IPS DF 6.9 (cell line): Measurements from ENCODE around the gene MCC.

Experiments
- DNase-seq: peaks from one replicate; pipeline ENCODE4 v3.0.0-alpha.2; 2013; ENCODE audit warnings: low read depth, low spot score
- H3K27ac ChIP-seq: one replicate; pipeline ENCODE4 v1.5.1; 2013; ENCODE audit warnings: low read length, control low read depth
- H3K27me3 ChIP-seq: 2 replicates; pipeline ENCODE4 v1.6.1; 2013; ENCODE audit warnings: mild to moderate bottlenecking, low read length; ENCODE audit not compliant: control insufficient read depth, insufficient read depth
- H3K36me3 ChIP-seq: 2 replicates; pipeline ENCODE4 v1.6.1; 2013; ENCODE audit warnings: low read length; ENCODE audit not compliant: control insufficient read depth, insufficient read depth
- H3K4me1 ChIP-seq: 2 replicates; pipeline ENCODE4 v1.6.1; 2013; ENCODE audit warnings: low read length; ENCODE audit not compliant: control insufficient read depth, insufficient read depth
- H3K4me3 ChIP-seq: 2 replicates; pipeline ENCODE4 v1.5.1; 2013; ENCODE audit warnings: mild to moderate bottlenecking, low read length
- H3K9me3 ChIP-seq: 2 replicates; pipeline ENCODE4 v1.6.1; 2013; ENCODE audit warnings: low read length, inconsistent platforms; ENCODE audit not compliant: control insufficient read depth, insufficient read depth
- WGBS: extraction: QIAGEN DNeasy Blood & Tissue Kit; methylation state at CpG from one replicate; pipeline ENCODE4 v1.1.7; 2013; ENCODE audit warnings: mixed read lengths, missing lambda C conversion rate; ENCODE audit not compliant: insufficient read length, insufficient coverage; 5-methylcytosine and 5-hydroxymethylcytosine counted together

MCC gene

DNA sequence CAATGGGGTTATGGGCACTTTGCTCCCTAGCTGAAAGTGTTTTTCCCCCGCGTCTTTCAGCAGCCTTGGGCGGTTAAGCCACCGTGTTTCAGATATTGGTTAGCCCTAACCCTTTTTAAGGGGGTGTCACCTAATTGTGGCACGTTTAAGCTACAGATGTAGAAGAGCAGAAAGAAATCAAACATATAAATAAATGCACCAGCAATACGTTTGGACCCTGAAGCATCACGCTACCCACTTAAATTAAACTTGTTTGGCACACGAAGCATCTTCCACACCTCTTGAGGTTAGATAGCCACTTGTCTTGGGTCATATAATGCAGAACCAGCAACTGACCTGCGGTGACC, 26.0 kb upstream of the MCC start:
- no peaks in the 10 kb centered on the region; the same call in 1 of the 2 replicates for H3K27me3 ChIP-seq
- no peak for DNase-seq
- peak overlapping the region; percentile 70; the same call in 1 of the 2 replicates for H3K4me3 ChIP-seq
- WGBS = no CpG with 5 or more reads among the region's 9 CpGs
- no peaks in the 10 kb centered on the region for H3K36me3 ChIP-seq
- H3K4me1 ChIP-seq = peaks cover 3% of the 10 kb centered on the region; the same call in 1 of the 2 replicates
- no peak overlapping the region for H3K27ac ChIP-seq
- no peaks in the 10 kb centered on the region for H3K9me3 ChIP-seq

DNA sequence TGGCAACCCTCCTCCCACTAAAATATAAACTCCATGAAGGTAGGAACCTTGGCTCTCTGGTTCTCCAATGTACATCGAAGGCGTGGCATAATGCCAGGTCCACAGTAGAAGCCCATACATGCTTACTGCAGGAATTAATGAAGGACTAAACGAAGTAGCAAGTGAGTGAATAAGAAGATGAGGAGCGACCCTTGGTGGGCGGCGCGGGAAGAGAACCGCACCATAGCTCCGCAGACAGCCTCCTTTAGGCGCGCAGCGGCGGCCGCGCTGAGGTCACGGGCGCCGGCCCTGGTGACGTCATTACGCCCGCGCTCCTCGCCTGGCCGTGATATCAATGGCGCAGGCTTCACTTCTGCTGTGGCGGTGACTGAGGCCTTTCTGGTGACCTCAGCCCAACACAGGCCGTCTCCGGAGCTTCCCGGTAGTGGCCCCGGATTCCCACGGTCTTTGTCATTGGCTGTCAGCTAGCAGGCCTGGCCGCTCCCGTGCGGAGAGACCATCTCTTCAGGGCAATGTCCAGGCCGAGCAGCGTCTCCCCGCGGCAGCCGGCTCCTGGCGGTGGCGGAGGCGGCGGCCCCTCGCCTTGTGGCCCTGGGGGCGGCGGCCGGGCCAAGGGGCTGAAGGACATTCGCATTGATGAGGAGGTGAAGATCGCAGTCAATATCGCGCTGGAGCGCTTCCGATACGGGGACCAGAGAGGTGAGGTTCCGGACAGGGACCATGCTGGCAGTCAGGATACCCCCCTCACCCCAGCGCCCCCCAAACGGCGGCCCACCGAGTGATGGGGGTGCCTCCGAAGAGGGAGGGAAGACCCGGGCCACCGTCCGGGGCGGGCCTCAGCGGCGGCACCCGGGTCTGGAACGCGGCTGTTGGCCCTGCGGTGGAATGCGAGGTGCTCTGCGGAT, 25.4 kb upstream of the MCC start, which contains the start of gene YTHDC2:
TSS of gene YTHDC2 (plus strand) at position 311 of the 905 bp plus-strand sequence. CDS start at position 513, 202 bp downstream.
- no CpG with 5 or more reads among the region's 72 CpGs for WGBS
- no peaks in the 10 kb centered on the region for H3K9me3 ChIP-seq
- peak; percentile 77 for DNase-seq
- no peak within 1 kb of the TSS for H3K27ac ChIP-seq
- H3K27me3 ChIP-seq = no peaks in the 10 kb centered on the region; the same call in 1 of the 2 replicates
- no peaks in the 10 kb centered on the region for H3K36me3 ChIP-seq
- peaks cover 3% of the 10 kb centered on the region; the same call in 1 of the 2 replicates for H3K4me1 ChIP-seq
- peak within 1 kb of the TSS; percentile 70 for H3K4me3 ChIP-seq

DNA sequence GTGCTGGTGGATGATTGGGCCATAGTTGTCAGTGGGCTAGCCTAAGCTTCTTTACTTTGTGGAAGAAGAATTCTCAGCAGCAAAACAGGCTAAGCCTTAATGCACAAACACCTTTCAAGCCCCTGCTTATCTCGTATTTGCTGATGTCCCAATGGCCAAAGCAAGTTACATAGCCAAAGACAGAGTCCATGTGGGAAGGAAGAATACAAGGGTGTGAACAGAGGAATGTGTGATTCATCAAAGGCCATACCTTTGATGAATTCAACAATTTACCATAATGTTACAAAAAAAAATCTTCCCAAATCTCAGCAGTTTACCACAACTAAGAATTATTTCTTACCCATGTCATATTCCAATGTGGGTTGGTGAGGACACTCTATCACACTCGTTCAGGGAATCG, 24.1 kb upstream of the MCC start:
- Histone ChIP-seq H3K4me3 (no peak overlapping the region), H3K36me3 (no peaks in the 10 kb centered on the region), H3K4me1 (peaks cover 3% of the 10 kb centered on the region; the same call in 1 of the 2 replicates), H3K27me3 (no peaks in the 10 kb centered on the region; the same call in 1 of the 2 replicates), H3K27ac (no peak overlapping the region), H3K9me3 (no peaks in the 10 kb centered on the region)
- no CpG with 5 or more reads among the region's 3 CpGs for WGBS
- DNase-seq = no peak

DNA sequence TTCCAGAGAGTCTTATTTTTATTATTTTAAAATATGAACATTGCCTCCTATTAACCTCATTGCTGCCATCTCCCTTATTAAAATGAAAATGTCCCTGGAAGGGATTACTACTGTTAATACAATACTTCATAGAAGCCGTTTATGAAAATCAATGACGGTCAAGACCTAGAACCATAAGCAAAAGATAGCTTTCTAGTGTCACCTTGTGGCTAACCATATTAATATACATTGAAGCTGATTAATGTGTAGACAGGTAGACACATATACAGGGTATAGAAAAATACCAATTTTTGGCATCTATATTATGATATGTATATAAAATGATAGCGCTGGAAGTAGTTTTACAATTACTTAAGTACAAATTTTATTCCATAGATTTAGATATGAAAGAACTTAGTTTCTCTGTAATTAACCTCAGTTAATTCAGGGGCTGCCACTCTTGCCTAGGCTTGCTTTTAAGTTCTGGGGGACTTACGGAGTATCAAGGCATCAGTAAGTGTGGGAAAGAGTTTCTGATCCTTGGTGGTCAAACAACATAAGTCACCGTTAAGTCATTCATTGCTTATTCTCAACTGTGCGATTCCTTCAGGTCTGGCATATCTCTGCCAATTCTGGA, 22.7 kb upstream of the MCC start:
- no peak for DNase-seq
- peaks cover 3% of the 10 kb centered on the region; the same call in 1 of the 2 replicates for H3K4me1 ChIP-seq
- no peaks in the 10 kb centered on the region; the same call in 1 of the 2 replicates for H3K27me3 ChIP-seq
- no peak overlapping the region for H3K4me3 ChIP-seq
- WGBS = no CpG with 5 or more reads among the region's 6 CpGs
- no peaks in the 10 kb centered on the region for H3K9me3 ChIP-seq
- H3K36me3 ChIP-seq = no peaks in the 10 kb centered on the region
- H3K27ac ChIP-seq = no peak overlapping the region

DNA sequence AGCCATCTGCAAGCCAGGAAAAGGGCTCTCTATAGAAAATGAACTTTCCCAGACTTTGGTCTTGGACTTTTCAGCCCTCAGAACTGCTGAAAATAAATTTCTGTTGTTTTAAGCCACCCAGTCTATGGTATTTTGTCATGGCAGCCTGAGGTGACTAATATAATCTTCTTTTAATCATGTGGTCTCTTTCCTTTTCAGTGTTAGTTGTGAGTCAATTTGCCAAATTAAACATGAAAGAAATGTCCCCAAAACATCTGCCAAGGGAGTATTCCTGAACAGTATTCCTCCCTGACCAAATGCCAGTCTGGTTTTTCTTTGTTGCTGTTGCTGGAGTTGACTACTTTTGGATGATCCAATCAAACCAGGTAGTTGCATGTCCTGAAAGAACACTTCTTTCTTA, 20.5 kb upstream of the MCC start:
- H3K27ac ChIP-seq = no peak overlapping the region
- no peaks in the 10 kb centered on the region; the same call in 1 of the 2 replicates for H3K27me3 ChIP-seq
- no peak for DNase-seq
- H3K4me1 ChIP-seq = no peaks in the 10 kb centered on the region
- no peaks in the 10 kb centered on the region for H3K36me3 ChIP-seq
- H3K4me3 ChIP-seq = no peak overlapping the region
- no peaks in the 10 kb centered on the region for H3K9me3 ChIP-seq

DNA sequence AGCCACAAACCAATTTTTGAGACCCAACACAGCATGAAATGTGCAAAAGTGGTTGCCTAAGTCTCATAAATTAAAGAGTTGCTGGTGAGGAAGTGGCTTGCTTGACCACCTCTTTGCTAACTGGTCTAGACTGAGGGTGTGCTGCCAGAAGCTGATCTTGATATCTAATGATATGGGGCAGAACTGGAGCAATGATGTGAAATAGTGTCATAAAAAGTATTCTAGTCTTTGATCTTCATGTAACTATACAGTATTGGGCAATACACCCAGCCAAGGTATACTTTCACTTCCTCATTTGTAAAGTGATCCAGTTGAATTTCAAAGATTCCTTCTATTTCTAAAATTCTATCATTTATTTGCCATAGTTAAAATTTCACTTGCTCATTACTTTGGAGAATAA, 19.3 kb upstream of the MCC start:
- no peaks in the 10 kb centered on the region for H3K9me3 ChIP-seq
- H3K4me3 ChIP-seq = no peak overlapping the region
- no peak for DNase-seq
- no peaks in the 10 kb centered on the region for H3K36me3 ChIP-seq
- no peak overlapping the region for H3K27ac ChIP-seq
- no peaks in the 10 kb centered on the region; the same call in 1 of the 2 replicates for H3K27me3 ChIP-seq
- no peaks in the 10 kb centered on the region for H3K4me1 ChIP-seq

DNA sequence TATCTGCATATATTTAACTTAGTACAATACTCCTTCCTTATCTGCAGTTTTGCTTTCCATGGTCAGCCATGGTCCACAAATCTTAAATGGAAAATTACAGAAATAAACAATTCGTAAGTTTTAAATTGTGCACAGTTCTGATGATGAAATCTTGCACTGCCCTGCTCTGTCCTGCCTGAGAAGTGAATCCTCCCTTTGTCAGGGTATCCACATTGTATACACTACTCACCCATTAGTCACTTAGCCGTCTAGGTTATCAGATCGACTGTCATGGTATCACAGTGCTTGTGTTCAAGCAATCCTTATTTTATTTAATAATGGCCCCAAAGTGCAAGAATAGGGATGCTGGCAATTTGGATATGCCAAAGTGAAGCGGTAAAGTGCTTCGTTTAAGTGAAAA, 16.9 kb upstream of the MCC start:
- no peaks in the 10 kb centered on the region for H3K9me3 ChIP-seq
- no peaks in the 10 kb centered on the region for H3K36me3 ChIP-seq
- H3K4me3 ChIP-seq = no peak overlapping the region
- DNase-seq = no peak
- H3K27me3 ChIP-seq = no peaks in the 10 kb centered on the region
- whole genome bisulfite sequencing = no CpG with 5 or more reads among the region's 5 CpGs
- H3K4me1 ChIP-seq = no peaks in the 10 kb centered on the region
- no peak overlapping the region for H3K27ac ChIP-seq

DNA sequence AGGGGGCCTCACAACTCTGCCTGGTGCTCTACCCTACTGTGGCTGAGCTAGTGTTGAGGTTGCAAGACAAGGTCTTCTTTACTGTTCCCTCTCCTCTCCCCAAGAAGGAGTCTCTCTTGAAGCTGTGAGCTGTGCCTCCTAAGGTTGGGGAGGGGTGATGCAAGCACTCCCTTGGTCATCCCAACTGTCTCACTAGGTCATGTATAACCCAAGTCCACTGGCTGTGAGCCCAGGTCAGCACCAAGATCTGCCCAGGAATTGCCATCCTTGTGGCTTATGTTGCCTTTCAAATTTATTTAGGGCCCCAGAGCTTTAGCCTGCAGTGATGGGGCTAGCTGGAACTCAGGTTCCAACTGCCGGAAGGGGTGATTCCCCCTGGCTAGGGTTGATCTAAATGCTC, 14.9 kb upstream of the MCC start:
- H3K36me3 ChIP-seq = no peaks in the 10 kb centered on the region
- no peaks in the 10 kb centered on the region for H3K27me3 ChIP-seq
- no peaks in the 10 kb centered on the region for H3K4me1 ChIP-seq
- no peak overlapping the region for H3K4me3 ChIP-seq
- H3K27ac ChIP-seq = no peak overlapping the region
- no peak for DNase-seq
- H3K9me3 ChIP-seq = no peaks in the 10 kb centered on the region
- WGBS = no CpG with 5 or more reads among the region's 1 CpG

DNA sequence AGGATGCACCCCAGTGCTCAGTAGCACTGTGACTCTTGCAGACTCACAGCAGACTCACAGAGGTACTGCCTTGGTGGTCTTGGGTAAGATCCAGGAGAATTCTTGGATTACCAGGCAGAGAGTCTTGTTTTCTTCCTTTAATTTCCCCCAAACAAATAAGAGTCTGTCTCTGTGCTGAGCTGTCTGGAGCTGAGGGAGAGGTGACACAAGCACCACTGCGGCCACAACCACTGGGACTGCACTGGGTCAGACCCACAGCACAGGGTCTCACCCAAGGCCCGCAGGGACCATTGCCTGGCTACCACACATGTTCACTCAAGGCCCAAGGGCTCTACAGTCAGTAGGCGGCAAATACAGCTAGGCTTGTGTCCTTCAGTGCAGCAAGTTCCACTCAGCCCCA, 13.8 kb upstream of the MCC start:
- H3K9me3 ChIP-seq = no peaks in the 10 kb centered on the region
- no peaks in the 10 kb centered on the region for H3K27me3 ChIP-seq
- H3K27ac ChIP-seq = no peak overlapping the region
- H3K4me3 ChIP-seq = no peak overlapping the region
- WGBS = no CpG with 5 or more reads among the region's 3 CpGs
- H3K4me1 ChIP-seq = no peaks in the 10 kb centered on the region
- H3K36me3 ChIP-seq = no peaks in the 10 kb centered on the region
- DNase-seq = no peak

DNA sequence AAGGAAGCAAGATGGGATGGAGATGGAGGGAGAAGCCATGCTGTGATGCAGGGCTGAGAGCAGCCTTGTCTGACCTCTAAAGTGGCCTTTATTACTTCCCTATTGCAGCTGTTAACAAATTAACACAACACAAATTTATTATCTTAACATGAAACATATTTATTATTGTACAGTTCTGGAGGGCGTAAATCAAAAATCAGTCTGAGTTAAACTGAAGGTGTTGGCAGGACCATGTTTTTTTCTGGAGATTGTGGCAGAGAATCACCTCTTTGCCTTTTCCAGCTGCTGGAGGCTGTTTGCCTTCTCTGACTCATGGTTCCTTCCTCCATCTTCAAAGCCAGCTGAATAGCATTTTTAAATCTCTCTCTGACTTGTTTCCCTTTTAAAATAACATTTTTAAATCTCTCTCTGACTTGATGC, 7.2 kb upstream of the MCC start:
- WGBS = no CpG with 5 or more reads among the region's 1 CpG
- Histone ChIP-seq H3K9me3 (no peaks in the 10 kb centered on the region; the same call in 1 of the 2 replicates), H3K27ac (no peak overlapping the region), H3K36me3 (no peaks in the 10 kb centered on the region; the same call in 1 of the 2 replicates), H3K4me1 (no peaks in the 10 kb centered on the region), H3K27me3 (no peaks in the 10 kb centered on the region), H3K4me3 (no peak overlapping the region)
- no peak for DNase-seq
